Endothelial cell of umbilical vein (primary cell): ENCODE results near the gene FMNL1. TPM values are rescaled to one million over a fixed set of nuclear protein-coding genes. Genes with fewer than 3 reads are reported as not detected.

ENCODE experiments used
- BruUV-seq: library from RNA; stranded (reverse); fragments of 400-500 nt; replicated peaks from 2 replicates; lab custom pipeline; 2021; lab: Mats Ljungman, UMichigan
- CTCF ChIA-PET: fragments of 300-600, 350-600 bp; sonication (Branson Sonifier 250); formaldehyde crosslinking; loops from one replicate; lab custom pipeline; 2021; ENCODE audit warnings: antibody characterized with exemption, inconsistent platforms; lab: Charles Lee
- POLR2A ChIA-PET: fragments of 300-600, 350-600 bp; sonication (Branson Sonifier 250); formaldehyde crosslinking; loops from one replicate; lab custom pipeline; 2021; ENCODE audit warnings: antibody characterized with exemption, inconsistent platforms; lab: Charles Lee
- DNase-seq: peaks from one replicate; pipeline ENCODE4 v3.0.0-alpha.2; 2011; ENCODE audit warnings: low read depth, low spot score
- FAIRE-seq: peaks from 2 replicates; lab custom pipeline; 2011; peaks lifted over from hg19 to GRCh38; lab: Jason Lieb, UNC
- H2AFZ ChIP-seq: 2 replicates; pipeline ENCODE4 v1.6.0; 2012; ENCODE audit warnings: low read depth, low read length, control low read depth, inconsistent platforms
- H3K27ac ChIP-seq: 2 replicates; pipeline ENCODE4 v1.5.1; 2011; ENCODE audit warnings: low read depth, mild to moderate bottlenecking, control low read depth, low read length, moderate library complexity; ENCODE audit not compliant: insufficient read depth
- H3K27me3 ChIP-seq, 2 experiments: 2 replicates each; pipeline versions ENCODE4 v1.6.0 to v1.6.1; 2011; ENCODE audit warnings: low read length in 2 of 2, mixed read lengths in 1 of 2; ENCODE audit not compliant: control insufficient read depth in 2 of 2, insufficient read depth in 2 of 2
- H3K36me3 ChIP-seq, 2 experiments: 2 replicates in 1 of 2; 3 replicates in 1 of 2; pipeline ENCODE4 v1.5.1; 2011; ENCODE audit warnings: low read length in 2 of 2, mild to moderate bottlenecking in 1 of 2, moderate library complexity in 1 of 2; ENCODE audit not compliant: control insufficient read depth in 2 of 2, insufficient read depth in 2 of 2; ENCODE audit errors: extremely low read depth in 1 of 2
- H3K4me1 ChIP-seq: 3 replicates; pipeline ENCODE4 v1.5.1; 2011; ENCODE audit warnings: mild to moderate bottlenecking, low read length; ENCODE audit not compliant: control insufficient read depth, insufficient read depth; ENCODE audit errors: extremely low read depth
- H3K4me2 ChIP-seq: 2 replicates; pipeline ENCODE4 v1.6.1; 2011; ENCODE audit warnings: low read length, control low read depth, mixed read lengths; ENCODE audit not compliant: insufficient read depth
- H3K4me3 ChIP-seq, 3 experiments: fragments of 200-600 bp in 1 of 3; sonication (generic), shearing (Covaris generic) in 1 of 3; replicated peaks in 1 of 3; 2 replicates each; pipeline ENCODE4 v1.5.1; 2011 to 2016; ENCODE audit warnings: control low read depth in 3 of 3, low read length in 3 of 3, mild to moderate bottlenecking in 2 of 3, inconsistent platforms in 1 of 3, low read depth in 1 of 3, moderate library complexity in 1 of 3; ENCODE audit not compliant: insufficient read depth in 1 of 3
- H3K79me2 ChIP-seq: 2 replicates; pipeline ENCODE4 v1.6.0; 2012; ENCODE audit warnings: low read length, inconsistent platforms; ENCODE audit not compliant: control insufficient read depth, insufficient read depth
- H3K9ac ChIP-seq: replicated peaks from 2 replicates; pipeline ENCODE3; 2011; ENCODE audit warnings: low read length, control low read depth; ENCODE audit not compliant: insufficient read depth; ENCODE audit errors: extremely low read depth
- H3K9me1 ChIP-seq: replicated peaks from 3 replicates; pipeline ENCODE4 v1.6.0; 2011; ENCODE audit warnings: mild to moderate bottlenecking, low read length; ENCODE audit not compliant: control insufficient read depth, insufficient read depth; ENCODE audit errors: extremely low read depth
- H3K9me3 ChIP-seq: replicated peaks from 2 replicates; pipeline ENCODE4 v1.5.1; 2012; ENCODE audit warnings: low read length, inconsistent platforms; ENCODE audit not compliant: control insufficient read depth, insufficient read depth
- H4K20me1 ChIP-seq: replicated peaks from 2 replicates; pipeline ENCODE3; 2011; ENCODE audit warnings: mild to moderate bottlenecking, low read length; ENCODE audit not compliant: control insufficient read depth, insufficient read depth; ENCODE audit errors: extremely low read depth
- CTCF ChIP-seq, 2 donors: IDR thresholded peaks; 1 replicate in 1 of 2; 2 replicates in 1 of 2; pipeline ENCODE4 v1.5.1; 2011; ENCODE audit warnings: low read length in 2 of 2, mild to moderate bottlenecking in 2 of 2, moderate library complexity in 2 of 2, control low read depth in 1 of 2, inconsistent platforms in 1 of 2, low read depth in 1 of 2; ENCODE audit not compliant: insufficient read depth in 1 of 2; ENCODE audit errors: extremely low read depth in 1 of 2
- EZH2 ChIP-seq: IDR thresholded peaks from 2 replicates; pipeline ENCODE4 v1.6.1; 2012; ENCODE audit warnings: borderline replicate concordance, low read depth, mild to moderate bottlenecking, moderate library complexity, low read length, inconsistent platforms; ENCODE audit not compliant: severe bottlenecking
- FOS ChIP-seq: IDR thresholded peaks from 2 replicates; pipeline ENCODE4 v1.6.1; 2011; ENCODE audit warnings: mild to moderate bottlenecking, low read length, moderate library complexity, borderline replicate concordance; ENCODE audit not compliant: insufficient read depth
- GATA2 ChIP-seq: IDR thresholded peaks from 2 replicates; pipeline ENCODE4 v1.7.0; 2011; ENCODE audit warnings: low read depth, mild to moderate bottlenecking, moderate library complexity, mixed read lengths, low read length; ENCODE audit not compliant: insufficient read length, insufficient read depth
- JUN ChIP-seq: IDR thresholded peaks from 2 replicates; pipeline ENCODE4 v1.6.1; 2011; ENCODE audit warnings: borderline replicate concordance, low read depth; ENCODE audit not compliant: insufficient read length, insufficient read depth
- MAX ChIP-seq: IDR thresholded peaks from 2 replicates; pipeline ENCODE4 v1.6.1; 2011; ENCODE audit not compliant: insufficient read depth, insufficient read length
- MYC ChIP-seq: IDR thresholded peaks from one replicate; pipeline ENCODE4 v1.6.1; 2011; ENCODE audit warnings: mild to moderate bottlenecking, low read depth, low read length
- POLR2A ChIP-seq: IDR thresholded peaks from 2 replicates; pipeline ENCODE4 v1.6.1; 2012; ENCODE audit warnings: low read depth, mild to moderate bottlenecking, control low read depth, low read length
- POLR2AphosphoS5 ChIP-seq: IDR thresholded peaks from 2 replicates; pipeline ENCODE4 v1.6.1; 2012; ENCODE audit warnings: low read depth, mild to moderate bottlenecking, control low read depth, low read length, moderate library complexity; ENCODE audit not compliant: insufficient read depth
- dilution Hi-C: fragments of 300-500 bp; cut with MboI; formaldehyde crosslinking; loops from one replicate; pipeline ENCODE4 v1.15.0; 2019; ENCODE audit warnings: low sequenced_read_pairs; ENCODE audit not compliant: extremely low pct_ligation_motif_present
- intact Hi-C: fragments of 100-400 bp; cut with micrococcal nuclease; formaldehyde crosslinking; loops from one replicate; pipeline ENCODE4 v1.10.0; 2022
- polyA plus RNA-seq, 4 experiments: library from polyadenylated mRNA; depleted of rRNA in 3 of 4; stranded (reverse) in 3 of 4; unstranded in 1 of 4; fragments of >200 nt; gene quantifications; 2 replicates each; pipeline versions ENCODE4 v1.2.1 to v1.2.3, GENCODE V29; 2011 to 2012; ENCODE audit warnings: missing spikeins in 1 of 4
- total RNA-seq: library from RNA; stranded (reverse); gene quantifications from 2 replicates; pipeline ENCODE4 v1.2.3, GENCODE V29; 2021

FMNL1 gene
- total and polyA plus RNA-seq, 2 donors (not counting 3 experiments of a cell fraction or from before 2014, with no cell fraction given) = 0.95 to 1.6 TPM

DNA sequence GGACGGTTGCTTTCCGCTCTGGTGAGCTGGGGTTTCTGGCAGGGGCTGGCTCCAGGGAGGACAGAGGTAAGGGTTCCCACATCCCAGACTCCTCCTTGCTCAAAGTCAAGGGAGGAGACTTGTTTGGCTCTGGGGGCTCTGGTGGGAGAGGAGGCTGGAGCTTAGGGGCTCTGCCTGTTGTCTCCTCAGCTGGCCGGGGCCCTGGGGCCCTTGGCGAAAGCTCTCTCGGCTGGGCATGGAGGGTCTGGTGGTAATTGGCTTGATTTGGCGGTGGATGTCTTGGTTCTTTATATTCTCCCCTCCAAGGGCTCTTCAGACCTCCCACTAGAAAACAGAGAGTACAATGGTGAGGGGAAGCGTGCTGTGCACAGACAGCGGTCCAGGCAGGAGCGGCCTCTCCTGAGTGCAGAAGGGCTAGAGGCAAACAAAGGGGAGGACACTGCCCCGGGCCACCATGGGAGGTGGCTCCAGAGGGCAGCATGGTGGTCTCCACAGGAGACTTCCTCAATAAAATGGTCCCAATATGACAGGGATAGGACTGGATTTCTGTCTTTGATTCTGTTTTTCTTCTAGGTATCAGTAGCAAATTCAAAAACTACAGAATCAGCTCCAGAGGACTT is 45.9 kb downstream of the FMNL1 start:
- Histone ChIP-seq H3K36me3 (peaks cover 11 to 59% of the 10 kb centered on the region in 2 experiments), H4K20me1 (no peaks in the 10 kb centered on the region)

More for the DNA sequence above, 45.9 kb downstream of the FMNL1 start:
- ChIA-PET POLR2A (no interaction called here), CTCF (interaction anchor here (0.8 to 3.6 kb wide), 5 partner anchors 10 to 132 kb away, joined by 3 to 15 read pairs (median 4); partner anchors contain the start of gene ACBD4)
- dilution Hi-C loops = no loop called here
- TF ChIP-seq JUN = no peak
- TF ChIP-seq CTCF (IDR thresholded peaks at IDR 0.05; ENCODE audit: extremely low read depth in 1 of 2, insufficient read depth in 1 of 2, low read depth in 1 of 2, low read length in 2 of 2) = no peak
- TF ChIP-seq MYC = no peak
- TF ChIP-seq POLR2AphosphoS5 = no peak
- TF ChIP-seq EZH2 = no peak
- no peak for TF ChIP-seq POLR2A
- no peak for TF ChIP-seq MAX
- TF ChIP-seq GATA2 = no peak
- no peak for TF ChIP-seq FOS
- BruUV-seq = no TSS peak
- intact Hi-C loops = no loop called here
- no peaks in the 10 kb centered on the region for H3K27me3 ChIP-seq
- no peak overlapping the region for H3K4me2 ChIP-seq
- no peaks in the 10 kb centered on the region for H3K9me1 ChIP-seq
- H3K79me2 ChIP-seq = no peaks in the 10 kb centered on the region
- H3K9ac ChIP-seq = no peak overlapping the region
- no peak overlapping the region for H2AFZ ChIP-seq
- H3K27ac ChIP-seq = no peak overlapping the region
- H3K4me3 ChIP-seq = no peak overlapping the region
- H3K4me1 ChIP-seq = no peaks in the 10 kb centered on the region
- no peaks in the 10 kb centered on the region for H3K9me3 ChIP-seq
- FAIRE-seq = no peak
- no peak for DNase-seq
